HG03095 (cell line): ENCODE results near the gene DNAH1.
"Not testable (repeated sequence)": the region's sequence is repeated elsewhere in the genome, so short reads cannot be mapped to it uniquely, and the experiment has no call there.

Experiments
- ATAC-seq: cut with Tn5 transposase; IDR thresholded peaks from one replicate; pipeline ENCODE4 v1.9.1; 2021; ENCODE audit warnings: moderate library complexity; ENCODE audit not compliant: unreplicated experiment

Gene DNAH1

DNA sequence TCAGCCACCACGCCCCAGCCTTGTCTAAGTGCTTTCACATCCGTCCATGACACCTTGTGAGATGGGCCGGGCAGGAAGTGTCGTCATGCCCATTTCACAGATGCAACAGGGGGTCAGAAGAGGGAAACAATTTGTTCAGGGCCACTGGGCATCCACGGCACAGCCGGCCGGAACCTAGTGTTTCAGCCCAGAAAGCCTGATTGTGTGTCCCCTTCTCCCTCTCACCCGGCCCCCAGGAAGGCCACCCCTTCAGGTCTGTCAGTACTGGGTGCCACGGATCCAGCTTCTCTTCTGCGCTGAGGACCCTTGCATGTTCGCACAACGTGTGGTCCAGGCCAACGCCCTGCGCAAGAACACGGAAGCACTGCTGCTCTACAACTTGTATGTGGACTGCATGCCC is 15.8 kb downstream of the DNAH1 start:
- no peak for ATAC-seq

DNA sequence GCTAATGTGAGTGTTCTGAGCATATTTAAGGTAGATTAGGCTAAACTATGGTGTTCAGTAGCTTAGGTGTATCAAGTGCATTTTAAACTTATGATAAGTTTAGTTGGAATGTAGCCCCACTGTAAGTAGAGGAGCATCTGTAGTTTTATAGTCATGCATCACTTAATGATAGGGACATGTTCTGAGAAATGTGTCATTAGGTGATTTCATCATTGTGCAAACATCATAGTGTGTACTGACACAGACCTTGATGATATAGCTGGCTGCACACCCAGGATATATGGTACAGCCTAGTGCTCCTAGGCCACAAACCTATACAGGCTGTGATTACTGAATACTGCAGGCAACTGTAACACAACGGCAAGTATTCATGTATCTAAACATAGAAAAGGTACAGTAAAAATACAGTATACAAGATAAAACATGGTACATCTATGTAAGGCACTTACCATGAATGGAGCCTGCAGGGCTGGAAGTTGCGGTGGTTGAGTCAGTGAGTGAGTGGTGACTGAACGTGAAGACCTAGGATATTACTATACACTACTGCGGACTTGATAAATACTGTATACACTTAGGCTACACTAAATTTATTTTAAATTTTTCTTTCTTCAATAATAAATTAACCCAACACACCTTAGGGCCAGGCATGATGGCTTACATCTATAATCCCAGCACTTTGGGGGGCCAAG is 17.9 kb downstream of the DNAH1 start:
- ATAC-seq: no peak

DNA sequence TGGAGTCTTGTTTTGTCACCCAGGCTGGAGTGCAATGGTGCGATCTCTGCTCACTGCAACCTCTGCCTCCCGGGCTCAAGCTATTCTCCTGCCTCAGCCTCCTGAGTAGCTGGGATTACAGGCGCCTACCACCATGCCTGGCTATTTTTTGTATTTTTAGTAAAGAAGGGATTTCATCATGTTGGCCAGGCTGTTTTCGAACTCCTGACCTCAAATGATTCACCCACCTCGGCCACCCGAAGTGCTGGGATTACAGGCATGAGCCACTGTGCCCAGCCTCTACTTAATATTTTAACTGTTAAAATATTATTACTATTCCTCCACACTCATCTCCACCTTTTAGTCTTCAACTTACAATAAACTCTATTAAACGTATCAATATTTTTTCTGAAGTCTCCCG is 22.0 kb downstream of the DNAH1 start:
- not testable (repeated sequence) for ATAC-seq

DNA sequence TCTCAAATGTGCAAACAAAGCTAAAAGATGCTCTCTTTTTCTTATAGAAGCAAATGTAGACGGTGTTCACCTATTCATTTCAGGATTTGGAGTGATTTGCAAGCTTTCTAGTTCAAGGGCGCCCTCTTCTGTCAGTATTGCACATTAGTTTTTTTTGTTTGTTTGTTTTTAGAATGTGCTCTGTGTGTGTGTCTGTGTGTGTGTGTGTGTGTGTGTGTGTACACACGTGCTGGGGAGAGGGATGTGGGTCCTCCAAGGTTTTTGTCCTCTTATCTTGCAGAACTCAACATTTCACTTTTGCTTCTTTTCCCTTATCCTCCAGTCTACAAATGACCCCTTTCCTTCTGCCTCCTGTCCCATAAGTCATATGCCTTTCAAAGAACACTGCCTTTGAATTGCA is 23.5 kb downstream of the DNAH1 start:
- no peak for ATAC-seq

DNA sequence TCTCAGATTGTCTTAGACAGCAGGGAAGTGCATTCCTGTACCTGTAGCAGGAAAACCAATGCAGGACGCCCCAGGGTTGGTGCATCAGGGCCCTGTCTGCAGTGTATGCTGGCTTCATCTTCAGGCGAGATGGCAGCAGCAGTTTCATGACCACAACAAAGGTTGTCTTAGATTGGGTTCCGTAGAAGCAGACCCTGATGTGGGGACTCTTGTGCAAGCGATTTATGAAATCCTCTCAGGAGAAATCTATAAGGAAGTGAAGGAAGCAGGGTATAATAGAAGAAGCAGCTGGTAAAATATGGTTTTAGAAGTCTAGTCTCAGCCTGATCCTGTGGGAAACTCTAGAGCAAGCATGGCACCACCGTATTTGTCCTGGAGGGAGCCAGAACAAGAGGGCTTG is 25.0 kb downstream of the DNAH1 start:
- no peak for ATAC-seq

DNA sequence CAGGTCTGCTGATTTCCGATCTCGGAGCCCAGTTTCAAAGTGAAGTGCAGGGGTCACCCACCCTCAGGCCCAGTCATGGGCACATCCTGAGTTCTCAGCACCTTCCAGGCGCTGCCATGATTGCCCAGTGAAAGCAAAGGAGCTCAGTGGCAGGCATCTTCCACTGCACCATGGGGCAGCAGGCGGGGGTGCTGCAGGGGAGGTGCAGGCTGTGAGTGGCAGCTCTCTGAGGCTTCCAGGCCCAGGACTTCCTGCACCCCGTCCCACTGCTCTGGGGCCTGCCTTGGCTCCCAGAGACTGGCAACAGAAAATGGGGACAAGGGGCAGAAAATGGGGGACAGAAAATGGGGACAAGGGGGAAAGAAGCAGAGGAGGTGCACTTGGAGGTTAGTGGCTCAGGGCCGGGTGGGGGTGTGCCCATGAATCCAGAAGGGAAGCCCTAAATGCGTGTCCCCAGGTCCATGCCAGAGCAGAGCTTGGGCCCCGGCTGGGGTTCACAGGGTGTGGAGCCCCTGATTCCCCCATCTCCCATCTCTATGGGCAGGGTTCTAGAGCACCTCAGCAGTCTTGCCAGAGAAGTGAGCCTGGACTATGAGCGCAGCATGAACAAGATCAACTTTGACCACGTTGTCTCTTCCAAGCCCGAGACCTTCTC is 28.0 kb downstream of the DNAH1 start:
- no peak for ATAC-seq

GRCh38 chr3:52345521-52346109 is 29.5 kb downstream of the DNAH1 start:
- no peak for ATAC-seq

DNA sequence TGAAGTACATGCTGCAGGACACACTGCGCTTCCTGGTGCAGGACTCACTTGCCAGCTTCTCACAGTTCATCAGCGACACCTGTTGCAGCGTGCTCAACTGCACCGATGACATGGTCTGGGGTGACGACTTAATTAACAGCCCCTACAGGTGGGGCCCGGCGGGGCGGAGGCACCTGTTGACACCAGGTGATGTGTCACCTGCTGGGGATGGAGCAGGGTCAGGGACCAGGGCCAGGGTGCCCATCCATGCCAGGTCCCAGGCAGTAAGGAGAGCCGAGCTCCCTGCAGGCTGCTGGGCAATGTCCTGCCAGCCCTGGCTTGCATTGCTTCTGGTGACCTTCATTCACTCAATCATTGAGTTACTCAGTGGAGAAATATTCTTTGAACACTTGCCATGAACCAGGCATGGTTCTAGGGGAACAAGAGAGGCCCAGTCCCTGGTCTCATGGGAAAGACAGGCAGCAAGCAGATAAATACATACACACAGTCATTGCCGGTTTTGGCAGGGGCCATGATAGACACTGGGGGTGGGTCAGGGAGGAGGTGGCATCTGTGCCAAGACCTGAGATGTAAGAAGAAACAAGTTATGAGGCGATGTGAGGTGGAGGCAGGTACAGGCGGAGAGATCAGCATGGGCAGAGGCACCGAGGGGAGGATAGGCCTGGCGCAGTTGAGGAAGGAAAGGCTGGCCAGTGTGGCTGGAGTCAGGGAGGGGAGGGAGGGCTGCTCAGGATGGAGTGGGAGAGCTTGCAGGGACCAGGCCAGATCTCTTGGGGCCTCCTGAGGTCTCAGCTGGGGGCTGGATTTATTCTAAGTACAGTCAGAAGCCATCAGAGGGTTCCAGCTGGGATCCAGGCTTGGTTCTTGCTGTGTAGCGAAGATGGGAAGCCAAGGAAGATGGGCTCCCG is 30.8 kb downstream of the DNAH1 start:
- ATAC-seq: no peak

- ATAC-seq: no peak
Observed at GRCh38 chr3:52347716-52348635, 31.9 kb downstream of the DNAH1 start.

GRCh38 chr3:52349131-52349530 is 33.0 kb downstream of the DNAH1 start:
- no peak for ATAC-seq

GRCh38 chr3:52349611-52350395 is 33.7 kb downstream of the DNAH1 start:
- ATAC-seq: no peak

DNA sequence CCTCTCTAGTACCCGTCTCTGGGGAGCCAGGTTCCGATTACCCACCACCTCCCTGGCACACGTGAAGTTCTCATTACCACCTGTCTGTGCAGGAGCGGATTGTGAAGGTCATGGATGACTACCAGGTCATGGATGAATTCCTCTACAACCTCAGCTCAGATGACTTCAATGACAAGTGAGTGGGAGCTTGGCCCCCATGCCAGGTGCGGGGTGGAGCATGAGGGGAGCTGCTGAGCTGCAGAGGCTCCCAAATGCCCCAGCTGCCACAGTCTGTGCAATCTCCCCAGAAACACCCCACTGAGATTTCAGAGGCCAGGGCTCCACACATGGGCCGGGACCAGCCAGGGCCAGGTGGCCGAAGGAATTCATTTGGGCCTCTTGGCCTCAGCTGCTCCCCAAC is 34.3 kb downstream of the DNAH1 start:
- no peak for ATAC-seq

- no peak for ATAC-seq
Observed at GRCh38 chr3:52350981-52351761, 35.1 kb downstream of the DNAH1 start.

- ATAC-seq: no peak
Observed at GRCh38 chr3:52351762-52352368, 35.7 kb downstream of the DNAH1 start.

GRCh38 chr3:52352566-52352965 is 36.4 kb downstream of the DNAH1 start:
- no peak for ATAC-seq

GRCh38 chr3:52353291-52353855 is 37.3 kb downstream of the DNAH1 start:
- no peak for ATAC-seq

DNA sequence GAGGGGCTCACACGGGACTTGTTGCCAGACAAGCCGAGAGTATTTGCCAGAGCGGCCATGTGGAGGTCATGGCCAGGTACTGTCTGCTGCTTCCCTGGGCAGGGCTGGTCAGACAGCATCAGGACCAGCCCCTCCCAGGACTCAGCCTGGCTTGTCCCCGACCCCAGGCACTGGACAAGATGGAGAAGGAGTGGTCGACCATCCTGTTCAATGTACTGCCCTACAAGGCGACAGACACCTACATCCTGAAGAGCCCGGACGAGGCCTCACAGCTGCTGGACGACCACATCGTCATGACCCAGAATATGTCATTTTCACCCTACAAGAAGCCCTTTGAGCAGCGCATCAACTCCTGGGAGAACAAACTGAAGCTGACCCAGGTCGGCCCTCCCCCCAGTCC is 38.6 kb downstream of the DNAH1 start:
- ATAC-seq: no peak

GRCh38 chr3:52355526-52355925 is 39.4 kb downstream of the DNAH1 start:
- ATAC-seq: no peak
